ENCODE data around the gene GALNT11. TPM values are rescaled to one million over a fixed set of nuclear protein-coding genes. Genes with fewer than 3 reads are reported as not detected.

GALNT11 gene
- total and polyA plus RNA-seq, 2 of the 4 experiments (the other 2 are of a cell fraction): 24.4 to 29.3 TPM

DNA sequence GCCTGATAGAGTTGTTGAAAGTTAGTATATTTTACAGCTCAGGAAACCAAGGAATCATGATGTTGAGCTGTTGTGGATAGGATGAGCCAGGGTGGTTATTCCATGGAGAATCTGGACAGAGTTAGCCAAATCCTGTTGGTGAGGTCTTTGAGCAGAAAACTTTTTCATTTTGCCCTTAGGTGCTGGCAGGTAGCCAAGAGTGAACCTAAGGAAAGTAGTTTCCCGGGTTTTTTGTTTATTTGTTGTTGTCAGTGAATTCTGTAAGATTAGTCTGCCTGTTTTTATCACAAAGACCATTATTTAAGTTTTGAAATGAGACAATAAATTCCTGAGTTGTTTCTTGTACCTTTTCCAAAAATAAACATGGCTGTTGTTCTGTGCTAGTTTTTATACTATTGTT, 61.0 kb downstream of the GALNT11 start:
- H3K18ac ChIP-seq (ENCODE audit: low read depth, low read length): no peak overlapping the region
- peaks cover 4 to 15% of the 10 kb centered on the region in 2 experiments; a peak in 2 of 4 replicates for H3K79me1 ChIP-seq (ENCODE audit: low read depth in 1 of 2, low read length in 2 of 2)
- no peaks in the 10 kb centered on the region for H4K20me1 ChIP-seq (ENCODE audit: insufficient read depth, low read length)
- H3K36me3 ChIP-seq (ENCODE audit: control insufficient read depth, insufficient read depth, low read length): no peaks in the 10 kb centered on the region
- H4K8ac ChIP-seq (ENCODE audit: low read depth in 2 of 2, low read length in 2 of 2): no peak overlapping the region
- no peak overlapping the region for H3K4ac ChIP-seq (ENCODE audit: low read depth, low read length)
- peaks cover 7% of the 10 kb centered on the region for H3K9me3 ChIP-seq (ENCODE audit: control insufficient read depth, insufficient read depth, low read length)
- no peak overlapping the region for H3K14ac ChIP-seq (replicated peaks; ENCODE audit: low read depth, low read length)
- H2BK5ac ChIP-seq (ENCODE audit: low read depth, low read length, poor library complexity, severe bottlenecking): no peak overlapping the region
- H3K56ac ChIP-seq (ENCODE audit: extremely low read depth, insufficient read depth, low read length): no peak overlapping the region
- CTCF ChIA-PET: no interaction called here
- H3K4me2 ChIP-seq (ENCODE audit: low read depth, low read length): no peak overlapping the region
- no peak overlapping the region for H4K5ac ChIP-seq (ENCODE audit: low read depth, low read length)
- H3K27me3 ChIP-seq (ENCODE audit: control insufficient read depth, insufficient read depth, low read length): no peaks in the 10 kb centered on the region
- dilution Hi-C loops (cut with HindIII; ENCODE audit: low sequenced_read_pairs, unreplicated experiment): no loop called here
- no CpG with 5 or more reads among the region's 1 CpG for WGBS, 2 experiments (ENCODE audit: extremely low coverage in 2 of 2, insufficient read length in 1 of 2)
- H3K9me1 ChIP-seq (ENCODE audit: insufficient read depth, low read length): 0 out of 2 replicates have a peak, but pooled peaks cover under 1% of the 10 kb centered on the region
- H4K91ac ChIP-seq (ENCODE audit: insufficient read depth, low read depth, low read length): no peak overlapping the region
- DNase-seq: no peak
- H2BK15ac ChIP-seq (ENCODE audit: low read depth, low read length): no peak overlapping the region
- no peak overlapping the region for H3K9ac ChIP-seq (ENCODE audit: low read depth, low read length)
- H2AK5ac ChIP-seq (ENCODE audit: low read depth, low read length): no peak overlapping the region
- no peak overlapping the region for H2BK120ac ChIP-seq (ENCODE audit: low read depth, low read length)
- H3K4me3 ChIP-seq (ENCODE audit: insufficient read depth, low read depth, low read length): no peak overlapping the region
- no peak overlapping the region for H3K23ac ChIP-seq (ENCODE audit: low read depth, low read length)
- ATAC-seq (ENCODE audit: low read depth): no peak
- in situ Hi-C loops (cut with MboI; ENCODE audit: low sequenced_read_pairs): no loop called here
- intact Hi-C loops (cut with micrococcal nuclease): no loop called here
- no peak overlapping the region for H2BK20ac ChIP-seq (ENCODE audit: low read depth, low read length)
- no peak overlapping the region for H2AFZ ChIP-seq (replicated peaks; ENCODE audit: low read length, poor library complexity)
- H3K27ac ChIP-seq (ENCODE audit: insufficient read depth, low read length): no peak overlapping the region
- H2AK9ac ChIP-seq (replicated peaks; ENCODE audit: low read depth, low read length, poor library complexity): no peak overlapping the region
- no peaks in the 10 kb centered on the region for H3K4me1 ChIP-seq (ENCODE audit: control insufficient read depth, insufficient read depth, low read length)
- no TSS peak for BruUV-seq (replicated peaks)
- TF ChIP-seq RCOR1 (IDR thresholded peaks at IDR 0.05; ENCODE audit: insufficient replicate concordance, low read length): no peak
- TF ChIP-seq, protein P1, sequence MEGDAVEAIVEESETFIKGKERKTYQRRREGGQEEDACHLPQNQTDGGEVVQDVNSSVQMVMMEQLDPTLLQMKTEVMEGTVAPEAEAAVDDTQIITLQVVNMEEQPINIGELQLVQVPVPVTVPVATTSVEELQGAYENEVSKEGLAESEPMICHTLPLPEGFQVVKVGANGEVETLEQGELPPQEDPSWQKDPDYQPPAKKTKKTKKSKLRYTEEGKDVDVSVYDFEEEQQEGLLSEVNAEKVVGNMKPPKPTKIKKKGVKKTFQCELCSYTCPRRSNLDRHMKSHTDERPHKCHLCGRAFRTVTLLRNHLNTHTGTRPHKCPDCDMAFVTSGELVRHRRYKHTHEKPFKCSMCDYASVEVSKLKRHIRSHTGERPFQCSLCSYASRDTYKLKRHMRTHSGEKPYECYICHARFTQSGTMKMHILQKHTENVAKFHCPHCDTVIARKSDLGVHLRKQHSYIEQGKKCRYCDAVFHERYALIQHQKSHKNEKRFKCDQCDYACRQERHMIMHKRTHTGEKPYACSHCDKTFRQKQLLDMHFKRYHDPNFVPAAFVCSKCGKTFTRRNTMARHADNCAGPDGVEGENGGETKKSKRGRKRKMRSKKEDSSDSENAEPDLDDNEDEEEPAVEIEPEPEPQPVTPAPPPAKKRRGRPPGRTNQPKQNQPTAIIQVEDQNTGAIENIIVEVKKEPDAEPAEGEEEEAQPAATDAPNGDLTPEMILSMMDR (conservative IDR thresholded peaks at IDR 0.05; ENCODE audit: low read depth, low read length): no peak
- TF ChIP-seq RAD21 (IDR thresholded peaks at IDR 0.05; ENCODE audit: low read length): no peak
- no peak for TF ChIP-seq ELK1 (IDR thresholded peaks at IDR 0.05; ENCODE audit: borderline replicate concordance, low read depth, low read length)
- TF ChIP-seq SMC3 (IDR thresholded peaks at IDR 0.05; ENCODE audit: low read depth, low read length): no peak
- TF ChIP-seq POLR2A (IDR thresholded peaks at IDR 0.05; ENCODE audit: low read depth, low read length): no peak
- no peak for TF ChIP-seq BHLHE40 (IDR thresholded peaks at IDR 0.05; ENCODE audit: low read depth, low read length)
- no peak for TF ChIP-seq FOS (IDR thresholded peaks at IDR 0.05; ENCODE audit: low read depth, low read length)
- TF ChIP-seq, protein P2, sequence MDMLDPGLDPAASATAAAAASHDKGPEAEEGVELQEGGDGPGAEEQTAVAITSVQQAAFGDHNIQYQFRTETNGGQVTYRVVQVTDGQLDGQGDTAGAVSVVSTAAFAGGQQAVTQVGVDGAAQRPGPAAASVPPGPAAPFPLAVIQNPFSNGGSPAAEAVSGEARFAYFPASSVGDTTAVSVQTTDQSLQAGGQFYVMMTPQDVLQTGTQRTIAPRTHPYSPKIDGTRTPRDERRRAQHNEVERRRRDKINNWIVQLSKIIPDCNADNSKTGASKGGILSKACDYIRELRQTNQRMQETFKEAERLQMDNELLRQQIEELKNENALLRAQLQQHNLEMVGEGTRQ (IDR thresholded peaks at IDR 0.05; ENCODE audit: low read depth, low read length): no peak
- TF ChIP-seq MAFK (IDR thresholded peaks at IDR 0.05; ENCODE audit: low read depth, low read length): no peak
- TF ChIP-seq RFX5 (IDR thresholded peaks at IDR 0.05; ENCODE audit: low read depth, low read length): no peak
- no peak for TF ChIP-seq CEBPB (IDR thresholded peaks at IDR 0.05; ENCODE audit: low read depth, low read length)
- no peak for TF ChIP-seq MAZ (IDR thresholded peaks at IDR 0.05; ENCODE audit: borderline replicate concordance, low read depth, low read length)
- no peak for TF ChIP-seq MXI1 (IDR thresholded peaks at IDR 0.05; ENCODE audit: borderline replicate concordance, low read depth, low read length)
- TF ChIP-seq NFE2L2 (IDR thresholded peaks at IDR 0.05; ENCODE audit: low read depth, low read length): no peak
- no peak for TF ChIP-seq CHD1 (IDR thresholded peaks at IDR 0.05; ENCODE audit: low read depth, low read length)
- POLR2A ChIA-PET (ENCODE audit: unreplicated experiment): no interaction called here

Data from IMR-90 (cell line).